GM21390 (cell line): ENCODE data around the gene PTOV1.
A peak's percentile ranks its signal among the peaks of the same experiment; 100 is the strongest.

Source experiments
- ATAC-seq: cut with Tn5 transposase; IDR thresholded peaks from one replicate; pipeline ENCODE4 v1.9.1; 2021; ENCODE audit not compliant: unreplicated experiment

The PTOV1 gene

DNA sequence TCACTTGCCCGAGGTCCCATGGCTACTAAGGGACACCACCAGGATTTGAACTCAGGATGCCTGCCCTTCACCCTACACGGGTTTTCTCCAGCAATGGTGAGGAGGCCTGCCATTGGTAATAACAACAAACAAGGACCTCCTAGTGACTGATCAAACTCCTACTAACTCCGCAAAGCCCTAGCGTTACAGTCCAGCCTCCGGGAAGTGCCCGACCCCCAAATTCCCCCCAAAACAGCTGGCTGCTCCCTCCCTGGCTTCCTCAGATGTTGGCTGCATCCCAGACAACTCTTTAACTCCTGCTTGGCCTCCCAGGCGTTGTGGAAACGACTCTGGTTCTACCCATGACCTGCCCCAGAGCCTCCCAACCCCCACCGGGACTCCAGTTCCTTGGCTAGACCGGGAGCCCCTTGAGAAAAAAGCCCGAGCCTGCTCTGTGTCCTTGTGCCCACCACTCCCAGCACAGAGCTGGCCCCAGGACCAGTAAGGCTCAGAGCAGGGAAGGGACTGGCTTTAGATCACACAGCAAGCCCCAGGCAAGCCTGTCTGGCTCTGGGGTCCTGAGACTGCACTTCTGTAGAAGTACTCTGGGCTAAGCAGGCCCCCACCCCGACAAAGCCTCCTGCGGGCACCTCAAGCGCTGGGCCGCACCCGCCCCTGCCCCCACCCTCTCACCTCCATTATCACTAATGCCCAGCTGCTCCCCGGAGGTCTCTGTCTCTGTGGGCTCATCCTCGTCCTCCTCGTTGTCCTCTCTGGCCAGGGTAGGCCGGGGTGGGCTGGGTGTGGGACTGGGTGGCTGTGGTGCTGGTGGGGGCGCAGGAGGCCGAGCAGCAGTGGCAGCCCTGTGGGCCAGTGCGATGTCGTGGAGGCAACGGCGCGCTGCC is 21.5 kb downstream of the PTOV1 start:
- ATAC-seq: no peak

- no peak for ATAC-seq
Measured at GRCh38 chr19:49873129-49873521, 22.2 kb downstream of the PTOV1 start.

GRCh38 chr19:49873834-49874233 is 22.9 kb downstream of the PTOV1 start:
- no peak for ATAC-seq

- no peak for ATAC-seq
Measured at GRCh38 chr19:49874503-49875157, 23.7 kb downstream of the PTOV1 start.

DNA sequence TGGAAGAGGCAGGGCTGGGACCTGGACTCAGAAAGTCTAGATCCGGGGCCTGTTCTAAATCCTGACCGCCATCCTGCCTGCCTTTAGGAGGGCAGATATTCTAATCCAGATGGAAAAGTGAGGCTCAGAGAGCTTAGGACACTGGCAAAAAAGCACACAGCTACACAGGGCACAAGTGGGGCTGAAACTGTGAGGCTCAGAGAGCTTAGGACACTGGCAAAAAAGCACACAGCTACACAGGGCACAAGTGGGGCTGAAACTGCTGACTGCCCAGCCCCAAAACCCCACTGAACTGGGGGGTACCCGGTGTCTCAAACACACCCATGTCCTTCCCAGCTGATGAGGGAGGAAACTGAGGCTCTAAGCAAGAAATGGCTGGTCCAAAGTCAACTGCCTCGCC is 24.2 kb downstream of the PTOV1 start:
- no peak for ATAC-seq

DNA sequence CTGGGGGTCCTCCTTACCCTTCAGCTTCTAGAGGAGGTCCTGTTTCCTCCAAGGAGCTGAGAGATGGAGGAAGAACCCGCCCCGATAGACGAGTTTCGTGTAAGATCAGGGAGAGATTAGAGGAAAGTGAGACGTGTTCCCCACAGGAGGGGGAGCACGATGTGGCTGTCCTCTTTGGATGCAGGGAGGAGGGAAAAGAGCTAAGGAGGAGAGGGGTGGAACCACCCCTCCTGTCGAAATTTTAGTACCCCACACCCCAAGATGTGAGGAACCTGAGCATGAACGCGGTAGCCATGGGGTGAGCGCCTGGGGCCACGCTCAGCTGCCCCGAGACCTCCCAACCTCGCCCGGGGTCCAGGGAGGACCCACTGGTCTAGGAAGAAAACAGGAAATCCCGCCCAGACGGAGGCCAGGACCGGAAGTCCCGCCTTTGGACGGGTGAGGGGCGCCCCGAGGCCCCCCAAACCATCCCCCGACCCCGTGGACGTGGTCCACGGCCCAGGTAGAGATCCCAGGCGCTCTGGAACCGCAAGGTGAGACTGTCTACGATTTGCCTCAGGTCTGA is 25.0 kb downstream of the PTOV1 start:
- no peak for ATAC-seq

GRCh38 chr19:49876422-49877019 is 25.6 kb downstream of the PTOV1 start:
- ATAC-seq: peak; percentile 40

- peak; percentile 50 for ATAC-seq
Measured at GRCh38 chr19:49877020-49877878, 26.3 kb downstream of the PTOV1 start, which contains the start of the genes AKT1S1 and TBC1D17. Gene AKT1S1 (minus strand): TSS chr19:49877355. CDS start chr19:49873295, 4,060 bp downstream. Gene TBC1D17 (plus strand): TSS chr19:49877702. CDS start chr19:49877724, 22 bp downstream.

GRCh38 chr19:49877879-49878743 is 27.2 kb downstream of the PTOV1 start:
- ATAC-seq: peak; percentile 38

DNA sequence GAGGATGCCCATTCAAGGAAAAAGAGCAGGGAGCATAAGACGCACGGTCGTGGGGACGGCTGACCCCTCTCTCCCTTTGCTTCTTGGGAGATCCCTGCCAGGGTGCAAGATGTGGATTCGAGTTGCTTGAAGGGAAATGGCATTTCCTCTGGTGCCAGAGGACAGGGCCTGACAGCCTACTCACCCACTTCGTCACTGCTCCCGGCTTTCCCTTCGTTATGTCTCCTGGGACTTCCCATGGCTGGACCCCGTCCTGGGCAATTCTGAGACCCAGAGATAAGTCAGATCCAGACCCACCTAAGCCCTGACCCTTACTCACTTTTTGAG is 27.7 kb downstream of the PTOV1 start:
- no peak for ATAC-seq

GRCh38 chr19:49879243-49879963 is 28.4 kb downstream of the PTOV1 start:
- no peak for ATAC-seq

DNA sequence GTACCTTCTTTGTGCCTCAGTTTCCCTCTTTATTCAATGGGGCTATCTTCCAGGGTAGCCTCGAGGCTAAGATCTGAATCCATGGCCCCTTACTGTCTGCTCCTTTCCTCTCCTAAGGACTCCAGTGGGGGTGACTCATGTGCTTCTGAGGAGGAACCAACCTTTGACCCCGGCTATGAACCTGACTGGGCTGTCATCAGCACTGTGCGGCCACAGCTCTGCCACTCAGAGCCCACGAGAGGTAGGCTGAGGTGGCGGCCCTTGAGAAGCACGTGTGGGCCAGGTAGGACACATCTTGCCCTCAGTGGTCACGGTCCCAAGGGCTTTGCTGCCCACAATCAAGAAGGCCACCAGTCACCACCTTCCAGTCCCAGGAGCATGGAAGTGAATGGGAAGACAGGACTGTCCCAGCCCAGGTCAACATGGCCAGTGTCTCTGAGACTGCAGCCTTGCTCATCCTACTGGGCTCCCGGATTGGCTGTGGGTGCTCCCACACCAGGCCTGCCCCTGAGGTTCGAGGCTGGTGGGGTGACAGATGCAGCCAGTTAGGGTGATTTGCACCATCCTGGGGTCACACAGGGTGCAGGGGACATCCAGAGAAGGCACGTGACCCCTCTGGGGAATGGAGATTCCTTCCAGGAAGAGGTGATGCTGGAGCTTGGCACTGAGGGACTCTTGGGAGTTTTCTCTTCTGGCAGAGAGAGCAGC is 29.4 kb downstream of the PTOV1 start:
- ATAC-seq: no peak

- ATAC-seq: no peak
Measured at GRCh38 chr19:49881186-49881585, 30.2 kb downstream of the PTOV1 start.

GRCh38 chr19:49881672-49882394 is 30.9 kb downstream of the PTOV1 start:
- ATAC-seq: no peak

DNA sequence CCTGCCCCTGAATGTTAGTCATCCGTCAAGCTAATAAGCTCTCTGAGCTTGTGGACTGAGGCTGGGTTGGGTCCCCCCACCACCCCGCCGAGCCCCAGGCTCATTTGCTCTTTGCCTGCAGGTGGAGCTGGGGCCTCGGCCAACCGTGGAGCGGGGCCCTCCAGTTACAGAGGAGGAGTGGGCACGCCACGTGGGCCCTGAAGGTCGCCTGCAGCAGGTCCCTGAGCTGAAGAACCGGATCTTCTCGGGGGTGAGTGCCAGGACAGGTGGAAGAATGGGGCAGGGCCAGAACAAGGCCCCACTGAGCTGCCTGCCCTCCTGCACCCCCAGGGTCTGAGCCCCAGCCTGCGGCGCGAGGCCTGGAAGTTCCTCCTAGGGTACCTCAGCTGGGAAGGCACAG is 31.7 kb downstream of the PTOV1 start:
- no peak for ATAC-seq

DNA sequence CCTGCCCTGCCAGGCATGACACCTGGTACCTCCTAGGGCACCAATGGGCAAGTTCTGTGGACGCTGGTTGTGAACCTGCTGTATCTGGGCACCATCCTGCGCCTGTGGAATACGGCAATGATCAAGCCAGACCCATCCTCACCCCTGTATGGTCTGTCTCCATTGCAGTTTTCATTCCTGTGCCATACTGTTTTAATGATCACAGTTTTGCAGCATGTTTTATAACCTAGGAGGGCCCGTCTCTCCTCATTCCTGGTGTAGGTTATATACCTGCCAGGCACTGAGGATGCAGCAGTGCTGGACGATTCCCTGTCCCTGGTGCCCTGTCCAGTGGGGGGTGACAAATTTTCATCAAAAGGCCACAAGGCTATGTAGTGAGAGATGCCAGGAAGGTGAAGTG is 32.1 kb downstream of the PTOV1 start:
- ATAC-seq: no peak

- ATAC-seq: no peak
Measured at GRCh38 chr19:49884109-49884508, 33.1 kb downstream of the PTOV1 start.

DNA sequence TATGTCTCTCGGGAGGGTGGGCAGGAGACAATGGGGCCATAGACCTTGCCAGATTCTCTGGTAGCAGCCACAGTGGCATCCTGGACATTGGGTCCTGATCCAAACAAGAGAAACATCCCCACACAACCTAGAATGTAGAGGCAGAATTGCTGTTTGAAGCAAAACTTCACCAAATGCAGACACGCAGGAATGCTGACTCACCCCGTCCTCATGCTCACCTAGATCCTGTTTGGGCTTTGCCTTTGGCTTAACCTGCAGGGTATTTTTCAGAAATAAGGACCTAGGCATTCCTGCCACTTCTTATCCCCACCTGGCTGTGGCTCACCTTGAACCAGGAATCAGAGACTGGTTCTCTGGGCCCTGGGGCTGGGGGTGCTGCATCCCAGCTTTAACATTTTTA is 33.8 kb downstream of the PTOV1 start:
- ATAC-seq: no peak
